PC-9 (cell line): ENCODE data around the gene DNAJC28.

Experiments used
- EZH2 ChIP-seq: fragments of 200-600 bp; sonication (generic); IDR thresholded peaks from 2 replicates; pipeline ENCODE4 v1.8.0; 2017; ENCODE audit warnings: antibody characterized with exemption, low read depth
- TF ChIP-seq, protein P1 (sequence below): fragments of 200-600 bp; sonication (generic); conservative IDR thresholded peaks from 2 replicates; pipeline ENCODE4 v1.6.1; 2017; ENCODE audit warnings: mixed run types, antibody characterized with exemption, mild to moderate bottlenecking, moderate library complexity

DNA sequence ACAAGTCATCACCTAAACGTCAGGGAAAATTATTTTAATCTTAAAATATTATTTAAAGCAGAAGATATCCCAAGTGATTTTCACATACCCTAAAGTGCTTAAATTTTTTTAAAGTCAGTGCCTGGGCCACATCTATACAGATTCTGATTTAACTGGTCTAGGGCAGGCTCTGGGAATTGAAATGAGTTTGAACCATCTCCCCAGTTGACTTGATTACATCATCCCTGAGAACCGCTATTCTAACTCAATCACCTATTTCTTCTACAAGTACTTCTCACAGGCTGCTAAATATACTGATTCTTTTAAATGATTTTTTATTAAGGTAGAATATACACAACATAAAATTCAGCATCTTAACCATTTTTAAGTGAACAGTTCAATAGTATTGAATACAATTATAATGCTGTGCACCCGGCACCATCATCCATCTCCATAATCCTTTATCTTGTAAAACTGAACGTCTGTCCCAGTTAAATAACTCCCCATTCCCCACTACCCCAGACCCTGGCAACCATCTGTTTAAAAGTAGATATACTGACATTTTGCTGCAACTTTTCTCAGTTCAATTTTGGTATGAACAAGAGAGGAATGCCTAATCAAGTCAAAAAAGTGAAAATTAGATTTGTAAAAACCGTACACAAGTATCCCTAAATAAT lies 30.9 kb upstream of the DNAJC28 start:
- TF ChIP-seq, protein P1, sequence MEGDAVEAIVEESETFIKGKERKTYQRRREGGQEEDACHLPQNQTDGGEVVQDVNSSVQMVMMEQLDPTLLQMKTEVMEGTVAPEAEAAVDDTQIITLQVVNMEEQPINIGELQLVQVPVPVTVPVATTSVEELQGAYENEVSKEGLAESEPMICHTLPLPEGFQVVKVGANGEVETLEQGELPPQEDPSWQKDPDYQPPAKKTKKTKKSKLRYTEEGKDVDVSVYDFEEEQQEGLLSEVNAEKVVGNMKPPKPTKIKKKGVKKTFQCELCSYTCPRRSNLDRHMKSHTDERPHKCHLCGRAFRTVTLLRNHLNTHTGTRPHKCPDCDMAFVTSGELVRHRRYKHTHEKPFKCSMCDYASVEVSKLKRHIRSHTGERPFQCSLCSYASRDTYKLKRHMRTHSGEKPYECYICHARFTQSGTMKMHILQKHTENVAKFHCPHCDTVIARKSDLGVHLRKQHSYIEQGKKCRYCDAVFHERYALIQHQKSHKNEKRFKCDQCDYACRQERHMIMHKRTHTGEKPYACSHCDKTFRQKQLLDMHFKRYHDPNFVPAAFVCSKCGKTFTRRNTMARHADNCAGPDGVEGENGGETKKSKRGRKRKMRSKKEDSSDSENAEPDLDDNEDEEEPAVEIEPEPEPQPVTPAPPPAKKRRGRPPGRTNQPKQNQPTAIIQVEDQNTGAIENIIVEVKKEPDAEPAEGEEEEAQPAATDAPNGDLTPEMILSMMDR: no peak
- no peak for TF ChIP-seq EZH2
